Cerebellar nuclear complex (tissue), 1 donor: ENCODE results near the gene RNF123.

Source experiments
- DNase-seq, 2 experiments: peaks; one replicate each; lab custom pipeline; 2025; lab: John Stamatoyannopoulos, UW

RNF123 gene

DNA sequence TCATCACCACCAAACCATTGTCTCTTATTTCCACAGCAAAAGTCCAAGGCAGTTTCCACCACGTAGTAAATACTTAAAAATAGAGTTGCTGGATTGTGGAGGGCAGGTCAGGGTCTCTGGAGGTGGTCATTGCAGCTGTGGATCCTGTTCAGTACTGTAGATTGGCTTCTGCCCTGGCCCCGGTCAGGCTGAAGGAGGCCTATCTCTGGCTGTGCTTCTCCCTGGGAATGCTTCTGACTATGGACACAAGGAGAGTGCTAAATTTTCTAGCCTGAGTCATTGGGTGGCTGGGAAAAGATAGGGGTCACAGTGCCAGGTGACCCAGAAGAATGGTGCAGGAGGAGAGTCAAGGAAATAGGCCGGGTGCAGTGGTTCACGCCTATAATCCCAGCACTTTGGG lies 60.7 kb downstream of the RNF123 start:
- DNase-seq, result no peak

DNA sequence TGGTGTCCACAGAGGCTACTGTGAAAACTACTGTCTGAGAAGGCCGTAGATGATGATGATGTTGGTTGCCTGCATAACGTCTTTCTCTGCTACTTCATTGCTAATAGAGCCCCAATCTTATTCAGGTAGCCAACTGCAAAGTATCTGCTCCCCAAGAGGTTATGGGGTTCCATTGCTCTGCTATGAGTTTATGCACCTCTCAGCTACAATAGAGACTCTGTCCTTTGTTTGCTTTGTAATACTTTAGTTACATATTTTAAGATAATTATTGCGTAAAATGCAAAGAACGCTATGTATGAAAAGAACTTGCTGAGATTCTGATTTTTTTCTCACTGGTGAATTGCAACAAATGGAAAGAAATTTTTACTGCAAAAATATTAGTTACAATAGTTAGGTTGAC lies 62.1 kb downstream of the RNF123 start:
- DNase-seq, result no peak

DNA sequence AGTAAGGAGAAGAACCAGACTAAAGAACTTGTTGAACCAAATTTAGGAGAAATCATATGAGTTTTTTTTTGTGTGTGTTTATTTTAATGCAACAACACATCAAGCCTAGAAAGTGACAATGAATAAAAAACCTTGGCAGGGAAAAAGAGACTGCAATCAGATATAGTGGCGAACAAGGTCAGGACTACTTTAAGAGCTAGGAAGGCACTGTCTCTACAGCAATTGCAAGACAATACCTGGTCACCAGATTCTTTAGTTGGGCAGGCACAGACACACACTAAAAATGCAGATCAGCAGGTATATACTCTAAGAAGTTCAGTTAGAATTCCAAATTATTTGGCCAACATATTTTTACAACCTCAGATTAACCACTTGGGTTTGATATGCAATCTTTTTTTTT lies 65.2 kb downstream of the RNF123 start:
- DNase-seq, result no peak

DNA sequence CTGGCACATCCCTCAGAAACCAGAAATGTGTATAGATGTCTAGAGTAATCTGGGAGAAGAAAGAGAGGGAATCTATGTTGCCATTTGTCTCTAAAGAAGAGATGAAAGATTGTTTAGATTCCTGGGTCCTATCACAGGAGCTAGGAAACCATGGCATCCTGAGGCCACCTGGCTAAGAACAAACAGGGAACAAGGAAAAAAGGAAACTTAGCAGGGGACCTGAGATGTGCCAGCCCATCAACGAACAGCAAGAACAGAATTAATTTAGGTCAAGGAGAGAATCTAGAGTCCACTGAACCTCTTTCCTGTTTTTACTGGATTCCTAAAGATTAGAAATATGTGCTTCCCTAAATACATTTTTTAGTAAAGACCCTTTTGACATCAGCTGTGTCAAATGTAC lies 66.7 kb downstream of the RNF123 start:
- no peak for DNase-seq

DNA sequence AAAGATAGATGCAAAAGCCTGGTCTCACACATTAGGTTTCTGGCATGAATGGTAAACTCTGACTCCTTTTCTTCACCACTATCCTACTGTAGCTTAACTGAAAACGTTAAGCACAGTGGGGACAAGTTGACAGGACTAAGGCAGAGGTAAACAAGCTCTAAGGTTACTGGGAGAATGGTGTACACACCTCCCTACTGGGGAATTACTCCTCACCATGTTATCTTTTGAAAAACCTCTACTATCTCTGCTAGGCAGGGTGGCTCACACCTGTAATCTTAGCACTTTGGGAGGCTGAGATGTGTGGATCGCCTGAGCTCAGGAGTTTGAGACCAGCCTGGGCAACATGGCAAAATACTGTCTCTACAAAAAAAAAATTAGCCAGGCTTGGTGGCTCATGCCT lies 67.8 kb downstream of the RNF123 start:
- no peak for DNase-seq

DNA sequence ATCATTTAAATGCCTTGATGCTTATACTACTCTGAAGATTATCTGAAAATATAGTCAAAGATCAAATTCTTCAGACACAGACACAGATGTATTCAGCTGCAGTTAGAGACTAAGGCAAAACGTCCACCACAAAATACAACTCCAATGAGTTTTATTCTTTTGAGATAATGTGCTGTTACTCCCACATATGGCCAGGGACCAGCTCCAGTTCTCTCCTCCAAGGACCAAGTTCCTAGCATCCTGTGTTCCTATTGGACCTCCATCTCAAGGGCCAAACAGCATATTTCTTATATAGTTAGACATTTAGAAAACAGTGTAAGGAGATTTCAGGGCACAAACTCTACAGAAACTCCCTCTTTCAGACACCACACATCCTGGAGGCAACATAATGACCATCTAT lies 69.9 kb downstream of the RNF123 start:
- DNase-seq, result no peak

DNA sequence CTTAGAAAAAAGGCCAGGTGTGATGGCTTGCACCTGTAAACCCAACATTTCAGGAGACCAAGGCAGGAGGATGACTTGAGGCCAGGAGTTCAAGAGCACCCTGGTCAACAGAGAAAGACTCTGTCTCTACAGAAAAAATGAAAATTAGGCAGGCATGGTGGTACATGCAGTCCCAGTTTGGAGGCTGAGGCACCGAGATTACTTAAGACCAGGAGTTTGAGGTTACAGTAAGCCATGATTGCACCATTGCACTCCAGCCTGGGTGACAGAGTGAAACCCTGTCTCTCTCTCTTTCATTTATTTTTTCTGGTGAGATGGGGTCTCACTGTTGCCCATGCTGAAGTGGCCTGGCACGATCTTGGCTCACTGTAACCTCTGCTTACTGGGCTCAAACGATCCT lies 72.3 kb downstream of the RNF123 start:
- no peak for DNase-seq

DNA sequence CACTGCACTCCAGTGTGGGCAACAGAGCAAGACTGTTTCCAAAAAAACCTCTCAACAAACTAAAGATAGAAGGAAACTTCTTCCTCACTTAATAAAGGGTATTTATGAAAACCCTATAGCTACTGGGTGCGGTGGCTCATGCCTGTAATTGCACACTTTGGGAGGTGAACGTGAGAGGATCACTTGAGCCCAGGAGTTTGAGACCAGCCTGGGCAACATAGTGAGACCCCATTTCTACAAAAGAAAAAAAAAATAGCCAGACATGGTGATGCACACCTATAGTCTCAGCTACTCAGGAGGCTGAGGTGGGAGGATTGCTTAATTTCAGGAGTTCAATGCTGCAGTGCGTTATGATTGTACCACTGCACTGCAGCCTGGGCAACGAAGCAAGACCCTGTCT lies 74.6 kb downstream of the RNF123 start:
- DNase-seq, result no peak

DNA sequence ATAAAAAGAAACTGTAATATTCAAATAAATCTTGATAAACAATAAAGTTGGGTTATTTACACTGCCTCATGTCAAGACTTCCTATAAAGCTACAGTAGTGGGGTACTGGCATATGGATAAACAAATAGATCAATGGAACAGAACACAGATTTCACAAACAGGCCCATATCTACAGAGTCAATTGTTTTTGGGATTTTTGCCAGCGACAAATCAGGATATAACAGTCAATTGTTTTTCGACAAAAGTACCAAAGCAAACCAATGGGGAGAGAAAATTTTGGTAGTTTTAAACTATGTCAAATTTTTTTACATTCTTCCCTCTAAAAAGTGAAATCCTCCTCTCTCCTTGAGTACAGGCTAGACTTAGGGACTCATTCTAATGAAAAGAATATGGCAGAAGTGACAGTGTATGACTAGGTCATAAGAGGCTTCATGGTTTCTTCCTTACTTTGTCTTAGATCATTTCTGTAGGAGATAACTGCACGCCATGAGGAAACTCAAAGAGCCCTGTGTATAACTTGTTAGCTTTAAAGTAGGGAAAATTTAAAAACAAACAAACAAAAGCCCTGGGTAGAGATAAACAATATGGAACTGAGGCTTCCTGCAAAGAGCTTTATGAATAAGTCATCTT lies 80.0 kb downstream of the RNF123 start:
- DNase-seq, result no peak

DNA sequence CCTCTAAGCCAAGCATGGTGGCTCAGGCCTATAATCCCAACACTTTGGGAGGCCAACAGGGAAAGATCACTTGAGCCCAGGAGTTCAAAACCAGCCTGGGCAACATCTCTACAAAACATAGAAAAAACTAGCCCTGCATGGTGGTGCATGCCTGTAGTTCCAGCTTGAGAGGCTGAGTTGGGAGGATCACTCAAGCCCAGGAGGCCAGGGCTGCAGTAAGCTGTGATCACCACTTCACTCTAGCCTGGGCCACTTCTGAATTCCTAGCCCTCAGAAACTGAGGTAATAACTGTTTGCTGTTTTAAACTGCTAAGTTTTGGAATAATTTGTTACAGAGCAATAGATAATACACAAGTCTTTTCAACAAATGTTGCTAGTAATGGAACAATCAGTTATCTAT lies 80.6 kb downstream of the RNF123 start:
- DNase-seq, result no peak
